HG03103 (cell line): Measurements from ENCODE around the gene RPL35.
A peak's percentile ranks its signal among the peaks of the same experiment; 100 is the strongest.

Source experiments
- ATAC-seq: cut with Tn5 transposase; IDR thresholded peaks from one replicate; pipeline ENCODE4 v1.9.1; 2021; ENCODE audit warnings: low read depth; ENCODE audit not compliant: unreplicated experiment

Gene RPL35

GRCh38 chr9:124877021-124877782, 15.4 kb upstream of the RPL35 start:
- ATAC-seq: no peak

GRCh38 chr9:124875501-124875900, 13.7 kb upstream of the RPL35 start:
- no peak for ATAC-seq

- ATAC-seq: no peak
Measured at GRCh38 chr9:124873664-124874063, 11.9 kb upstream of the RPL35 start.

- ATAC-seq: no peak
Measured at GRCh38 chr9:124871156-124871561, 9.4 kb upstream of the RPL35 start.

- no peak for ATAC-seq
Measured at GRCh38 chr9:124870723-124871122, 9.0 kb upstream of the RPL35 start.

- no peak for ATAC-seq
Measured at GRCh38 chr9:124869986-124870560, 8.3 kb upstream of the RPL35 start.

- no peak for ATAC-seq
Measured at GRCh38 chr9:124869466-124869985, 7.8 kb upstream of the RPL35 start.

- ATAC-seq: peak; percentile 42
Measured at GRCh38 chr9:124868511-124869465, 7.0 kb upstream of the RPL35 start.

- no peak for ATAC-seq
Measured at GRCh38 chr9:124863371-124863871, 1.7 kb upstream of the RPL35 start.

GRCh38 chr9:124860582-124861341, 995 bp downstream of the RPL35 start:
- no peak for ATAC-seq

- no peak for ATAC-seq
Measured at GRCh38 chr9:124859803-124860581, 1.8 kb downstream of the RPL35 start.

GRCh38 chr9:124858330-124859046, 3.3 kb downstream of the RPL35 start:
- ATAC-seq: no peak

GRCh38 chr9:124857533-124858162, 4.1 kb downstream of the RPL35 start:
- no peak for ATAC-seq

GRCh38 chr9:124855944-124856765, 5.6 kb downstream of the RPL35 start:
- no peak for ATAC-seq

- ATAC-seq: no peak
Measured at GRCh38 chr9:124855566-124855943, 6.2 kb downstream of the RPL35 start.

GRCh38 chr9:124854822-124855221, 6.9 kb downstream of the RPL35 start:
- no peak for ATAC-seq

GRCh38 chr9:124854161-124854560, 7.6 kb downstream of the RPL35 start:
- no peak for ATAC-seq
